Measurements from ENCODE around the gene BCAS4.

The BCAS4 gene

DNA sequence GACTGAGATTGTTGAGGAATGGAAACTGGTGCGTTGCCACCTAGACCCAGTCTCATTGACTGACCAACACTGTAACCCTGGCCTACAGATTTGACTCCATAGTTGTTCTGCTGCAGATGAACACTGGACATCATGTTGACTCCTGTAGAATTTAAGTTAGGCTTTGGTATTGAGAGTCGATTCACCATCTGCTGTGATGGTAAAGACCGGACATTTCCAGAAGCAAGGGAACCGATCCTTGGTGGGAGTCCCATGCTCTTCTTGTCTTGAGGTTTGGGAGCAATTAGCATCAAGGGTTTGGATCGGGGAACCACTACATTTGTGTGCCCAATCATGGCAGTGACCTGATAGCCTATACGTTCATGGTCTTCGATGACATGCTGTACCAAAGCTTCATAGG, 98.8 kb downstream of the BCAS4 start:
- TF ChIP-seq, protein P1, sequence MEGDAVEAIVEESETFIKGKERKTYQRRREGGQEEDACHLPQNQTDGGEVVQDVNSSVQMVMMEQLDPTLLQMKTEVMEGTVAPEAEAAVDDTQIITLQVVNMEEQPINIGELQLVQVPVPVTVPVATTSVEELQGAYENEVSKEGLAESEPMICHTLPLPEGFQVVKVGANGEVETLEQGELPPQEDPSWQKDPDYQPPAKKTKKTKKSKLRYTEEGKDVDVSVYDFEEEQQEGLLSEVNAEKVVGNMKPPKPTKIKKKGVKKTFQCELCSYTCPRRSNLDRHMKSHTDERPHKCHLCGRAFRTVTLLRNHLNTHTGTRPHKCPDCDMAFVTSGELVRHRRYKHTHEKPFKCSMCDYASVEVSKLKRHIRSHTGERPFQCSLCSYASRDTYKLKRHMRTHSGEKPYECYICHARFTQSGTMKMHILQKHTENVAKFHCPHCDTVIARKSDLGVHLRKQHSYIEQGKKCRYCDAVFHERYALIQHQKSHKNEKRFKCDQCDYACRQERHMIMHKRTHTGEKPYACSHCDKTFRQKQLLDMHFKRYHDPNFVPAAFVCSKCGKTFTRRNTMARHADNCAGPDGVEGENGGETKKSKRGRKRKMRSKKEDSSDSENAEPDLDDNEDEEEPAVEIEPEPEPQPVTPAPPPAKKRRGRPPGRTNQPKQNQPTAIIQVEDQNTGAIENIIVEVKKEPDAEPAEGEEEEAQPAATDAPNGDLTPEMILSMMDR (conservative IDR thresholded peaks at IDR 0.05; ENCODE audit: low read depth), result no peak
- H3K27ac ChIP-seq, result no peak overlapping the region
- no peak for DNase-seq (ENCODE audit: low spot score)
- ChIA-PET CTCF (interaction anchor here (0.5 kb wide), 1 partner anchor 15 kb away, joined by 4 read pairs; no protein-coding TSS in a partner anchor), POLR2A (ENCODE audit: low non-redundant PET) (no interaction called here)

DNA sequence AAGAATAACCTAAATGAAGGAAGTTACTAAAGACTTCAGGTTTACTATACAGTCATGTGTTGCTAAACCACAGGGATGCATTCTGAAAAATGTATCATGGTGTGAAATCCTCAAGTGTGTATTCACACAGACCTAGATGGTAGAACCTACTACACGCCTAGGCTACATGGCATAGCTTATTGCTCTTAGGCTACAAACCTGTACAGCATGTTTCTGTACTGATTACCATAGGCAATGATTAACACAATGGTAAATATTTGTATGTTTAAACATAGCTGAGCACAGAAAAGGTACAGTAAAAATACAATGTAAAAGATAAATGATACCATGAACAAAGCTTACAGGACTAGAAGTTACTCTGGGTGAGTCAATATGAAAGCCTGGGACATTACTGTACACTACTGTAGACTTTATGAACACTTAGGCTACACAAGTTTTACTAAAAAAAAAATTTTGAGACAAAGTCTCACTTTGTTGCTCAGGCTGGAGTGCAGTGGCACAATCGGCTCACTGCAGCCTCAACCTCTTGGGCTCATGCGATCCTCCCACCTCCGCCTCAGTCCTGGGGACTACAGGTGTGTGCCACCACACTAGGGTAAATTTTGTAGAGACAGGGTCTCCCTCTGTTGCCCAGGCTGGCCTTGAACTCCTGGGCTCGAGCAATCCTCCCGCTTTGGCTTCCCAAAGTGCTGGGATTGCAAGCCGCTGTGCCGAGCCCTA, 100.4 kb downstream of the BCAS4 start:
- no peak for DNase-seq (ENCODE audit: low spot score)
- peak overlapping the region; percentile 4; the same call in 1 of the 2 replicates for H3K27ac ChIP-seq
- ChIA-PET POLR2A (ENCODE audit: low non-redundant PET) (interaction anchor here (0.6 kb wide), 1 partner anchor 68 kb away, joined by 3 read pairs; no protein-coding TSS in a partner anchor), CTCF (interaction anchor here (0.5 to 2.3 kb wide), 6 partner anchors 14 to 477 kb away, joined by 3 to 12 read pairs (median 4); partner anchors contain the start of gene BCAS4)
- TF ChIP-seq, protein P1 (conservative IDR thresholded peaks at IDR 0.05; ENCODE audit: low read depth), result no peak

DNA sequence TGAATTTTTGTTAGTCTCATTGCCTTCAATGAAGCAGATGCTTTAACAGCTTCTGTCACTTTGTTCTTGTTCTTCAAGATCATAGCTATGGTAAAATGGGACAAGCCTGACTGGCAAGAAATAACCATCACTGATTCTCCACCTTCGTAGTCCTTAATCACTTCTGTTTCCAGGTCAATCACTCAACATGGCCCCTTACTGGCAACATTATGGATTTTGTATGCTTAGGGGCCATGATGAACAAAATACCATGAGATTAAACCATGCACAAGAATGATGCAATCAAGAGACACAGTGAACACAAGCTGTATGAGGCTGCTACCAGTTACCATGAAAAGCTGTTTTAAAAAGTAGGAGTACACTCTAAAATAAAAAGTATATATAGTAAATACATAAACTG, 103.6 kb downstream of the BCAS4 start:
- no peak for DNase-seq (ENCODE audit: low spot score)
- ChIA-PET CTCF (interaction anchor here (1.1 to 1.5 kb wide), 3 partner anchors 31 to 104 kb away, joined by 3 to 8 read pairs (median 4); no protein-coding TSS in a partner anchor), POLR2A (ENCODE audit: low non-redundant PET) (no interaction called here)
- no peak overlapping the region for H3K27ac ChIP-seq
- TF ChIP-seq, protein P1 (conservative IDR thresholded peaks at IDR 0.05; ENCODE audit: low read depth), result no peak

DNA sequence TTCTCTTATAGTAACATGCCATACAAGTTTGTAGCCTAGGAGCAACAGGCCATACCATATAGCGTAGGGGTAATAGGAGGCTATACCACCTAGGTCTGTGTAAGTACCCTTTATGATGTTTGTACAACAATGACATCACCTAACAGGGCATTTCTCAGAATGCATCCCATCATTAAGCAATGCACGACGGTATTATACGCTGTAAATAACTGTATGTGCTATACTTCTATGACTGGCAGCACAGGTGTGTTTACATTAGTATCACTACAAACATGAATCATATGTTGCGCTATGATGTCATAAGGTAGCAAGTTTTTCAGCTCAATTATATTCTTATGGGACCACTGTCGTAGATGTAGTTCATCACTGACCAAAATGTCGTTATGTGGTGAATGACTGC, 105.4 kb downstream of the BCAS4 start:
- no peak for DNase-seq (ENCODE audit: low spot score)
- no peak overlapping the region for H3K27ac ChIP-seq
- ChIA-PET POLR2A (ENCODE audit: low non-redundant PET) (no interaction called here), CTCF (interaction anchor here (0.7 kb wide), 1 partner anchor 421 kb away, joined by 4 read pairs; no protein-coding TSS in a partner anchor)
- TF ChIP-seq, protein P1 (conservative IDR thresholded peaks at IDR 0.05; ENCODE audit: low read depth), result no peak

DNA sequence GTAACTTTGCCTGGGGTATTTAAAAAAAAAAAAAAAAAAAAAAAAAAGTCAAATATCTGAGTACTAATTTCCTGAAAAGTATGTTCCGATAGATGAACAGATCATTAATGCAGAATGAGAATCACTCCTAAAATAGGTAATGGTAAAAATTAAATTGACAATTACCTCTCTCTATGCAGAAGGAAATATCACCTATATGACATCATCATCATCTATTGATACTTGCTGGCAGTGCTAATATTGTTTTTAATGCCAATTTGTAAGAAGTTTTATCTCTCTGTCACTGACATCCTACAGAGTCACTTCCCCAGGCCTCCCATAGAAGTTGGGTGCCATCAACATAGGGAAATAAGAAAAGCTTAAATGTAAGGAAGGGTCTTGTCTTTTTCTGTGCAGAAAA, 106.4 kb downstream of the BCAS4 start:
- POLR2A ChIA-PET (ENCODE audit: low non-redundant PET), result no interaction called here
- TF ChIP-seq, protein P1 (conservative IDR thresholded peaks at IDR 0.05; ENCODE audit: low read depth), result no peak

DNA sequence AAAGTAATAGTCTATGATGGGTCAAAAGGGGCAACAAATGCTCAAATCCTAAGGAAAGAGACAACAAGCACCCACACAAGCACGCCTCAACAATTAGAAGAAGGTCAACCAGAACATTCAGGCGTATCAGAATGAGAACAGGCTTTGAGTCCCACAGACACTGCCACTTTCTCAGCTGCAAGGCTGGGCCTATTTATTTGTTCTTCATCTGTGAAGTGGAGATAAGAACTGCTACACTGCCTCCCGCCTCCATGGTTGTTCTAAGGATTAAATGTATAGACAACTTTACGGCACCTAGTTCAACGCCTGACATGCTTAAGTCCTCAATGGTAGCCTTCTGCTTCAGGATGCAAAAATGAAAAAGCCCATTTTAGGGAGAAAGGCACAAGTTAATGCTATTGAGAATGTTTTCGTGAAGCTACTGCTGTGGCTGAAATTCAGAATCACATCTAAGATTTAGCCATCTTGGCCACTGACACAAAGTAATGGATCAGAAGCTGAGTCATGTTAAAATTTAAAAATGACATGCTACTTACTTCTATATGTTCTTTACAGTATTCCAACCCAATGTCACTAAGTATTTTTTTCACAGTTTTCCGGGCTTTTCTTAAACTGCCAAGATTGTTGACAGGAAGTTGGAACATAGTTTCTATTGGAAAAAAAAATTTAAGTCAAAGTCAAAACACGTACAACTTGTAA, 108.6 kb downstream of the BCAS4 start:
- H3K27ac ChIP-seq, result no peak overlapping the region
- TF ChIP-seq, protein P1 (conservative IDR thresholded peaks at IDR 0.05; ENCODE audit: low read depth), result no peak
- CTCF ChIA-PET, result interaction anchor here (0.6 to 1.5 kb wide), 3 partner anchors 13 to 597 kb away, joined by 3 to 5 read pairs (median 4); partner anchors contain the start of gene BCAS4
- POLR2A ChIA-PET (ENCODE audit: low non-redundant PET), result no interaction called here
- DNase-seq (ENCODE audit: low spot score), result no peak

More for the DNA sequence above, 106.4 kb downstream of the BCAS4 start:
- no peak overlapping the region for H3K27ac ChIP-seq
- DNase-seq (ENCODE audit: low spot score), result no peak
- CTCF ChIA-PET, result interaction anchor here (0.6 kb wide), 1 partner anchor 238 kb away, joined by 3 read pairs; no protein-coding TSS in a partner anchor
